GM13977 (cell line): ENCODE measurements around the gene RNF227.
"Not testable (repeated sequence)": the region's sequence is repeated elsewhere in the genome, so short reads cannot be mapped to it uniquely, and the experiment has no call there.

Source experiments
- DNase-seq: peaks from one replicate; pipeline ENCODE4 v3.0.0; 2012; ENCODE audit warnings: low spot score
- CTCF ChIP-seq: IDR thresholded peaks from 2 replicates; pipeline ENCODE4 v1.5.1; 2012; ENCODE audit warnings: mild to moderate bottlenecking, control low read depth; ENCODE audit not compliant: insufficient read depth; ENCODE audit errors: extremely low read depth, missing control alignments
- in situ Hi-C: fragments of 300-500 bp; cut with MboI; formaldehyde crosslinking; loops from one replicate; pipeline ENCODE4 v1.12.0; 2022; ENCODE audit warnings: low sequenced_read_pairs, low pct_unique_long_range_greater_than_20kb, mixed read lengths, inconsistent platforms; ENCODE audit not compliant: unreplicated experiment

Gene RNF227

GRCh38 chr17:7867881-7868329, 48.2 kb downstream of the RNF227 start:
- in situ Hi-C loops: no loop called here
- no peak for TF ChIP-seq CTCF
- no peak for DNase-seq

GRCh38 chr17:7864995-7865650, 51.0 kb downstream of the RNF227 start:
- in situ Hi-C loops: no loop called here
- TF ChIP-seq CTCF: no peak
- DNase-seq: no peak

GRCh38 chr17:7864384-7864783, 51.7 kb downstream of the RNF227 start:
- in situ Hi-C loops: not testable (repeated sequence)

More at GRCh38 chr17:7864384-7864783, 51.7 kb downstream of the RNF227 start:
- DNase-seq: not testable (repeated sequence)
